GM18867 (cell line): ENCODE measurements around the gene ERCC6L2.

Source experiments
- ATAC-seq: cut with Tn5 transposase; IDR thresholded peaks from one replicate; pipeline ENCODE4 v1.9.1; 2021; ENCODE audit warnings: mild to moderate bottlenecking, moderate library complexity; ENCODE audit not compliant: unreplicated experiment

Gene ERCC6L2

GRCh38 chr9:95875305-95876137, at the start of gene ERCC6L2:
Gene ERCC6L2, plus strand, starts transcription at chr9:95875691. Its CDS starts 348 bp downstream, at chr9:95876039.
- peak; percentile 88 for ATAC-seq

GRCh38 chr9:95826183-95826838, 49.2 kb upstream of the ERCC6L2 start:
- no peak for ATAC-seq

GRCh38 chr9:95830768-95831167, 44.7 kb upstream of the ERCC6L2 start:
- no peak for ATAC-seq

- no peak for ATAC-seq
Measured at GRCh38 chr9:95831810-95832209, 43.7 kb upstream of the ERCC6L2 start.

- ATAC-seq = no peak
Measured at GRCh38 chr9:95833546-95834178, 41.8 kb upstream of the ERCC6L2 start.

- no peak for ATAC-seq
Measured at GRCh38 chr9:95834281-95834907, 41.1 kb upstream of the ERCC6L2 start.

GRCh38 chr9:95835393-95835792, 40.1 kb upstream of the ERCC6L2 start:
- no peak for ATAC-seq

- no peak for ATAC-seq
Measured at GRCh38 chr9:95836072-95836471, 39.4 kb upstream of the ERCC6L2 start.

GRCh38 chr9:95839012-95839411, 36.5 kb upstream of the ERCC6L2 start:
- ATAC-seq = no peak

GRCh38 chr9:95840074-95840473, 35.4 kb upstream of the ERCC6L2 start:
- no peak for ATAC-seq

GRCh38 chr9:95841377-95841776, 34.1 kb upstream of the ERCC6L2 start:
- no peak for ATAC-seq

GRCh38 chr9:95845751-95846150, 29.7 kb upstream of the ERCC6L2 start:
- no peak for ATAC-seq

GRCh38 chr9:95848764-95849163, 26.7 kb upstream of the ERCC6L2 start:
- ATAC-seq = no peak

GRCh38 chr9:95852059-95853032, 23.1 kb upstream of the ERCC6L2 start:
- ATAC-seq = peak; percentile 97

GRCh38 chr9:95854386-95855020, 21.0 kb upstream of the ERCC6L2 start:
- no peak for ATAC-seq

- ATAC-seq = no peak
Measured at GRCh38 chr9:95855961-95856360, 19.5 kb upstream of the ERCC6L2 start.

GRCh38 chr9:95857124-95857523, 18.4 kb upstream of the ERCC6L2 start:
- ATAC-seq = no peak

- peak; percentile 68 for ATAC-seq
Measured at GRCh38 chr9:95857896-95858295, 17.6 kb upstream of the ERCC6L2 start.

GRCh38 chr9:95862343-95862742, 13.1 kb upstream of the ERCC6L2 start:
- ATAC-seq = no peak
